ENCODE data around the gene SOX6.

SOX6 gene

DNA sequence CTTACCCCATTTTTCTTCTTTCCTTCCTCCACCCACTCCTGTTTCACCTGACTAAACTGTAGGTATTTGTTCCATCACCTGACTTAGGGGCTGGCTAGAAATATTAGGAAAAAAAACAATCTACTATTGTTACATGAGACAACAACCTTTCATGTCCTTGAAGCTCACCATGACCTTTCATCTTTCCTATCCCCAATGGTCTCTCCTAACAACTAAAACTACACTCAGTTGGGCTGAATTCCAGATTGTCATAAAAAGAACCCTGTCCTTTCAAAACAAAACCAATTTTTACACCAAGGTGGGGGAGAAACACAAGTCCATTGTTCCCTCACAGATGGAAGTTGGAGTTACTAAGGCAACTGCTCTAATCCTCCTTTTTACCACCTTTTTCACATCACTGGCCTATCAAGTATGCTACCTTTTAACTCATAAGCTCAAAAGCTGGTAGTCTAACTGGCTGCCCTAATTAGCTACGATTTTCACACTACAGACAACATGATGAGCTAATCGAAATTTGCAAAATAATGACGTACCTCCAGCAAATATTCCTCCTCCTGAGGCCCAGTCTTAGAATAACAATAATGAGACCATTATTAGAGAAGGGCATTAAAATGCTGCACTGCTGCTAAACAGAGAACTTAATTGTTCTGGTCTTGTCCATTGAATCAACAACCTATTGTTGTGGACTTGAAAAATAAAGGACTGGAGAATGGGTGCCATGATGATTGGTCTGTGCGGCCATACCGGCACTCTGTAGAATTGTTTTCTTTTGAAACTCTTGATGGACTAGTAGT, 46.5 kb upstream of the SOX6 start:
- Histone ChIP-seq H2BK15ac (ENCODE audit: low read length) (no peak overlapping the region), H2AFZ (ENCODE audit: low read length) (no peak overlapping the region), H3K9ac (ENCODE audit: low read depth, low read length, poor library complexity) (no peak overlapping the region), H2AK5ac (ENCODE audit: low read depth, low read length) (no peak overlapping the region), H3K23ac (ENCODE audit: low read depth, low read length, poor library complexity) (no peak overlapping the region), H2BK12ac (ENCODE audit: low read length) (no peak overlapping the region), H2BK120ac (ENCODE audit: low read depth, low read length) (no peak overlapping the region), H4K91ac (ENCODE audit: low read depth, low read length, poor library complexity) (no peak overlapping the region), H3K9me3 (replicated peaks in 1 of 2; ENCODE audit: control insufficient read depth in 2 of 2, insufficient read depth in 1 of 2, low read depth in 1 of 2, low read length in 2 of 2) (no peaks in the 10 kb centered on the region), H2BK5ac (ENCODE audit: low read length) (no peak overlapping the region), H3K27me3 (ENCODE audit: control insufficient read depth in 3 of 3, insufficient read depth in 3 of 3, low read depth in 1 of 3, low read length in 3 of 3) (no peaks in the 10 kb centered on the region), H3K4me1 (ENCODE audit: control insufficient read depth in 2 of 2, insufficient read depth in 1 of 2, low read depth in 1 of 2, low read length in 2 of 2) (peaks cover 10 to 12% of the 10 kb centered on the region in 2 donors), H3K27ac (replicated peaks; ENCODE audit: low read length) (peak overlapping the region; percentile 70), H3K4me3 (ENCODE audit: low read length in 2 of 2) (no peak overlapping the region), H4K8ac (ENCODE audit: low read depth, low read length) (no peak overlapping the region), H3K18ac (ENCODE audit: low read length) (no peak overlapping the region), H3K4me2 (ENCODE audit: insufficient read depth, low read length, poor library complexity, severe bottlenecking) (peak overlapping the region; percentile 31), H3K14ac (ENCODE audit: low read length) (no peak overlapping the region), H3K79me1 (ENCODE audit: low read depth, low read length) (no peaks in the 10 kb centered on the region), H3K4ac (ENCODE audit: low read length) (no peak overlapping the region), H3K36me3 (replicated peaks in 1 of 2; ENCODE audit: control insufficient read depth in 2 of 2, insufficient read depth in 2 of 2, low read length in 2 of 2) (no peaks in the 10 kb centered on the region)
- DNase-seq (ENCODE audit: low spot score) = peak; percentile 77
- WGBS, 2 donors (ENCODE audit: extremely low coverage in 2 of 2, insufficient read length in 2 of 2, insufficient replicate concordance in 1 of 2) = no CpG with 5 or more reads among the region's 5 CpGs

DNA sequence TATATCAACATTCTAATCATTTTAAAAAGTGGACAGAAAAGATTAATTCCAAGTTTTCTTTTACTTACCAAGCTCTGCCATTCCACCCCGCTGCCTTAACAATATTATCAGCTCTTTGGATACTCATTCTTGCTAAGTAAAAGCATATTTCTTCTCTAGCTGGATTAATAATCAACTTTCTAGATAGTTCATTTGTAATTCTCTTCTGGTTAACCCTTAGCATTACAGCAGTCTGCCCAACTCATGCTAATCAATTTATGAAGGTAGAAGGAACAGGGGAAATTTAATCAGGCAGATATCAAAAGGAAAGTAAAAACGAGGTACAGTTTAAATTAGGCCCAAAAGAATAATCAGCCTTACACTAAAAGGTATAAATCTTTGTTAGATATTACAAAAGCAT, 41.0 kb upstream of the SOX6 start:
- no peak overlapping the region for H2BK12ac ChIP-seq (ENCODE audit: low read length)
- no CpG with 5 or more reads among the region's 2 CpGs for WGBS, 2 donors (ENCODE audit: extremely low coverage in 2 of 2, insufficient read length in 2 of 2, insufficient replicate concordance in 1 of 2)
- H3K9ac ChIP-seq (ENCODE audit: low read depth, low read length, poor library complexity) = no peak overlapping the region
- H3K23ac ChIP-seq (ENCODE audit: low read depth, low read length, poor library complexity) = no peak overlapping the region
- H3K9me3 ChIP-seq (replicated peaks in 1 of 2; ENCODE audit: control insufficient read depth in 2 of 2, insufficient read depth in 1 of 2, low read depth in 1 of 2, low read length in 2 of 2) = no peaks in the 10 kb centered on the region
- no peaks in the 10 kb centered on the region for H3K79me1 ChIP-seq (ENCODE audit: low read depth, low read length)
- H3K18ac ChIP-seq (ENCODE audit: low read length) = no peak overlapping the region
- no peak overlapping the region for H4K8ac ChIP-seq (ENCODE audit: low read depth, low read length)
- no peak overlapping the region for H2BK120ac ChIP-seq (ENCODE audit: low read depth, low read length)
- H3K4me1 ChIP-seq (ENCODE audit: control insufficient read depth in 2 of 2, insufficient read depth in 1 of 2, low read depth in 1 of 2, low read length in 2 of 2) = peaks cover 0 to 4% of the 10 kb centered on the region in 2 donors
- H2AFZ ChIP-seq (ENCODE audit: low read length) = no peak overlapping the region
- DNase-seq (ENCODE audit: low spot score) = no peak
- H3K36me3 ChIP-seq (replicated peaks in 1 of 2; ENCODE audit: control insufficient read depth in 2 of 2, insufficient read depth in 2 of 2, low read length in 2 of 2) = no peaks in the 10 kb centered on the region
- no peak overlapping the region for H2BK5ac ChIP-seq (ENCODE audit: low read length)
- H4K91ac ChIP-seq (ENCODE audit: low read depth, low read length, poor library complexity) = no peak overlapping the region
- no peak overlapping the region for H3K27ac ChIP-seq (replicated peaks; ENCODE audit: low read length)
- H3K14ac ChIP-seq (ENCODE audit: low read length) = no peak overlapping the region
- H2BK15ac ChIP-seq (ENCODE audit: low read length) = no peak overlapping the region
- no peak overlapping the region for H3K4me2 ChIP-seq (ENCODE audit: insufficient read depth, low read length, poor library complexity, severe bottlenecking)
- no peaks in the 10 kb centered on the region for H3K27me3 ChIP-seq (ENCODE audit: control insufficient read depth in 3 of 3, insufficient read depth in 3 of 3, low read depth in 1 of 3, low read length in 3 of 3)
- no peak overlapping the region for H3K4ac ChIP-seq (ENCODE audit: low read length)
- H2AK5ac ChIP-seq (ENCODE audit: low read depth, low read length) = no peak overlapping the region
- no peak overlapping the region for H3K4me3 ChIP-seq (ENCODE audit: low read length in 2 of 2)

GRCh38 chr11:16395601-16396000, 39.3 kb upstream of the SOX6 start:
- H3K9ac ChIP-seq (ENCODE audit: low read depth, low read length, poor library complexity) = no peak overlapping the region
- H3K4me2 ChIP-seq (ENCODE audit: insufficient read depth, low read length, poor library complexity, severe bottlenecking) = no peak overlapping the region
- peaks cover 0 to 2% of the 10 kb centered on the region in 2 donors for H3K4me1 ChIP-seq (ENCODE audit: control insufficient read depth in 2 of 2, insufficient read depth in 1 of 2, low read depth in 1 of 2, low read length in 2 of 2)
- H3K79me1 ChIP-seq (ENCODE audit: low read depth, low read length) = no peaks in the 10 kb centered on the region
- no peak overlapping the region for H2AFZ ChIP-seq (ENCODE audit: low read length)
- H2BK120ac ChIP-seq (ENCODE audit: low read depth, low read length) = no peak overlapping the region
- no peak overlapping the region for H2BK12ac ChIP-seq (ENCODE audit: low read length)
- no CpG with 5 or more reads among the region's 1 CpG for WGBS, 2 donors (ENCODE audit: extremely low coverage in 2 of 2, insufficient read length in 2 of 2, insufficient replicate concordance in 1 of 2)
- H3K27ac ChIP-seq (replicated peaks; ENCODE audit: low read length) = no peak overlapping the region
- no peak overlapping the region for H3K18ac ChIP-seq (ENCODE audit: low read length)
- H2BK15ac ChIP-seq (ENCODE audit: low read length) = no peak overlapping the region
- no peak overlapping the region for H3K23ac ChIP-seq (ENCODE audit: low read depth, low read length, poor library complexity)
- H3K4ac ChIP-seq (ENCODE audit: low read length) = no peak overlapping the region
- H3K27me3 ChIP-seq (ENCODE audit: control insufficient read depth in 3 of 3, insufficient read depth in 3 of 3, low read depth in 1 of 3, low read length in 3 of 3) = no peaks in the 10 kb centered on the region
- no peak overlapping the region for H4K8ac ChIP-seq (ENCODE audit: low read depth, low read length)
- H3K4me3 ChIP-seq (ENCODE audit: low read length in 2 of 2) = no peak overlapping the region
- H3K36me3 ChIP-seq (replicated peaks in 1 of 2; ENCODE audit: control insufficient read depth in 2 of 2, insufficient read depth in 2 of 2, low read length in 2 of 2) = no peaks in the 10 kb centered on the region
- no peak for DNase-seq (ENCODE audit: low spot score)
- no peaks in the 10 kb centered on the region for H3K9me3 ChIP-seq (replicated peaks in 1 of 2; ENCODE audit: control insufficient read depth in 2 of 2, insufficient read depth in 1 of 2, low read depth in 1 of 2, low read length in 2 of 2)
- H2BK5ac ChIP-seq (ENCODE audit: low read length) = no peak overlapping the region
- H4K91ac ChIP-seq (ENCODE audit: low read depth, low read length, poor library complexity) = no peak overlapping the region
- H3K14ac ChIP-seq (ENCODE audit: low read length) = no peak overlapping the region
- H2AK5ac ChIP-seq (ENCODE audit: low read depth, low read length) = no peak overlapping the region

GRCh38 chr11:16394947-16395346, 38.6 kb upstream of the SOX6 start:
- H2AFZ ChIP-seq (ENCODE audit: low read length) = no peak overlapping the region
- no peaks in the 10 kb centered on the region for H3K27me3 ChIP-seq (ENCODE audit: control insufficient read depth in 3 of 3, insufficient read depth in 3 of 3, low read depth in 1 of 3, low read length in 3 of 3)
- no peak overlapping the region for H4K8ac ChIP-seq (ENCODE audit: low read depth, low read length)
- H3K79me1 ChIP-seq (ENCODE audit: low read depth, low read length) = no peaks in the 10 kb centered on the region
- peaks cover 0 to 2% of the 10 kb centered on the region in 2 donors for H3K4me1 ChIP-seq (ENCODE audit: control insufficient read depth in 2 of 2, insufficient read depth in 1 of 2, low read depth in 1 of 2, low read length in 2 of 2)
- DNase-seq (ENCODE audit: low spot score) = no peak
- no peak overlapping the region for H4K91ac ChIP-seq (ENCODE audit: low read depth, low read length, poor library complexity)
- H3K4me3 ChIP-seq (ENCODE audit: low read length in 2 of 2) = no peak overlapping the region
- no peak overlapping the region for H2AK5ac ChIP-seq (ENCODE audit: low read depth, low read length)
- no peak overlapping the region for H3K4me2 ChIP-seq (ENCODE audit: insufficient read depth, low read length, poor library complexity, severe bottlenecking)
- H3K27ac ChIP-seq (replicated peaks; ENCODE audit: low read length) = no peak overlapping the region
- H3K23ac ChIP-seq (ENCODE audit: low read depth, low read length, poor library complexity) = no peak overlapping the region
- H3K9me3 ChIP-seq (replicated peaks in 1 of 2; ENCODE audit: control insufficient read depth in 2 of 2, insufficient read depth in 1 of 2, low read depth in 1 of 2, low read length in 2 of 2) = no peaks in the 10 kb centered on the region
- no peak overlapping the region for H3K14ac ChIP-seq (ENCODE audit: low read length)
- H3K36me3 ChIP-seq (replicated peaks in 1 of 2; ENCODE audit: control insufficient read depth in 2 of 2, insufficient read depth in 2 of 2, low read length in 2 of 2) = no peaks in the 10 kb centered on the region
- no peak overlapping the region for H2BK12ac ChIP-seq (ENCODE audit: low read length)
- no peak overlapping the region for H3K9ac ChIP-seq (ENCODE audit: low read depth, low read length, poor library complexity)
- no peak overlapping the region for H2BK5ac ChIP-seq (ENCODE audit: low read length)
- no peak overlapping the region for H3K4ac ChIP-seq (ENCODE audit: low read length)
- WGBS, 2 donors (ENCODE audit: extremely low coverage in 2 of 2, insufficient read length in 2 of 2, insufficient replicate concordance in 1 of 2) = no CpG with 5 or more reads among the region's 4 CpGs
- H3K18ac ChIP-seq (ENCODE audit: low read length) = no peak overlapping the region
- H2BK120ac ChIP-seq (ENCODE audit: low read depth, low read length) = no peak overlapping the region
- no peak overlapping the region for H2BK15ac ChIP-seq (ENCODE audit: low read length)

Data from neuronal stem cell (in vitro differentiated cells).